ENCODE measurements around the gene FCHO1. TPM values are rescaled to one million over a fixed set of nuclear protein-coding genes. Genes with fewer than 3 reads are reported as not detected.

Gene FCHO1
- total RNA-seq, 1 experiment from 2014 or later = 0.39 TPM

DNA sequence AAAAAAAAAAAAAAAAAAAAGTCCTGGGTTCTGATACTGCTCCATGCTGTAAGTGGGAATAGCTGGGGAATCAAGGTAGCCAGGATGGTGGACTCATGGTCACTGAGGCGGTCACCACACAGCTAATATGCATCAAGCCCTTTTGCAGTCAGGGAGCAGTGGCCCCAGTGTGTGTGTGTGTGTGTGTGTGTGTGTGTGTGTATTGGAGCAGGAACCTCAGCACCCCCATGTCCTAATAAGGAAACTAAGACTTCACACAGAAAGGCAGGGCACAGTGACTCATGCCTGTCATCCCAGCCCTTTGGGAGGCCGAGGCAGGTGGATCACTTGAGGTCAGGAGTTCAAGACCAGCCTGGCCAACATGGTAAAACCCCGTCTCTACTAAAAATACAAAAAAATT is 55.7 kb downstream of the FCHO1 start:
- H3K9me3 Mint-ChIP-seq (ENCODE audit: unreplicated experiment) = no peaks in the 10 kb centered on the region
- DNase-seq = no peak
- TF ChIP-seq, protein P1, sequence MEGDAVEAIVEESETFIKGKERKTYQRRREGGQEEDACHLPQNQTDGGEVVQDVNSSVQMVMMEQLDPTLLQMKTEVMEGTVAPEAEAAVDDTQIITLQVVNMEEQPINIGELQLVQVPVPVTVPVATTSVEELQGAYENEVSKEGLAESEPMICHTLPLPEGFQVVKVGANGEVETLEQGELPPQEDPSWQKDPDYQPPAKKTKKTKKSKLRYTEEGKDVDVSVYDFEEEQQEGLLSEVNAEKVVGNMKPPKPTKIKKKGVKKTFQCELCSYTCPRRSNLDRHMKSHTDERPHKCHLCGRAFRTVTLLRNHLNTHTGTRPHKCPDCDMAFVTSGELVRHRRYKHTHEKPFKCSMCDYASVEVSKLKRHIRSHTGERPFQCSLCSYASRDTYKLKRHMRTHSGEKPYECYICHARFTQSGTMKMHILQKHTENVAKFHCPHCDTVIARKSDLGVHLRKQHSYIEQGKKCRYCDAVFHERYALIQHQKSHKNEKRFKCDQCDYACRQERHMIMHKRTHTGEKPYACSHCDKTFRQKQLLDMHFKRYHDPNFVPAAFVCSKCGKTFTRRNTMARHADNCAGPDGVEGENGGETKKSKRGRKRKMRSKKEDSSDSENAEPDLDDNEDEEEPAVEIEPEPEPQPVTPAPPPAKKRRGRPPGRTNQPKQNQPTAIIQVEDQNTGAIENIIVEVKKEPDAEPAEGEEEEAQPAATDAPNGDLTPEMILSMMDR (IDR thresholded peaks at IDR 0.05; ENCODE audit: insufficient read depth in 1 of 2, low read depth in 1 of 2, low read length in 1 of 2, severe bottlenecking in 1 of 2, unreplicated experiment in 1 of 2) = no peak
- ChIA-PET CTCF (interaction anchor here (0.6 kb wide), 1 partner anchor 27 kb away, joined by 3 read pairs; no protein-coding TSS in a partner anchor), POLR2A (no interaction called here)
- no peak overlapping the region for H3K4me3 ChIP-seq (ENCODE audit: low read depth, low read length)
- no peaks in the 10 kb centered on the region for H3K4me1 Mint-ChIP-seq (ENCODE audit: low read depth, unreplicated experiment)
- intact Hi-C loops (cut with micrococcal nuclease; ENCODE audit: unreplicated experiment) = no loop called here
- H3K4me3 Mint-ChIP-seq (ENCODE audit: unreplicated experiment) = no peak overlapping the region
- BruUV-seq (replicated peaks) = no TSS peak
- no peaks in the 10 kb centered on the region for H3K9me3 ChIP-seq
- no peaks in the 10 kb centered on the region for H3K4me1 ChIP-seq
- no peaks in the 10 kb centered on the region for H3K27me3 ChIP-seq (replicated peaks; ENCODE audit: control insufficient read depth, insufficient read depth, low read length)
- no peaks in the 10 kb centered on the region for H3K27me3 Mint-ChIP-seq (ENCODE audit: insufficient read depth, unreplicated experiment)
- no peaks in the 10 kb centered on the region for H3K36me3 ChIP-seq (ENCODE audit: control insufficient read depth, insufficient read depth, low read length)
- no peaks in the 10 kb centered on the region for H3K36me3 Mint-ChIP-seq (ENCODE audit: insufficient read depth, unreplicated experiment)
- no peak overlapping the region for H3K27ac Mint-ChIP-seq (ENCODE audit: unreplicated experiment)

DNA sequence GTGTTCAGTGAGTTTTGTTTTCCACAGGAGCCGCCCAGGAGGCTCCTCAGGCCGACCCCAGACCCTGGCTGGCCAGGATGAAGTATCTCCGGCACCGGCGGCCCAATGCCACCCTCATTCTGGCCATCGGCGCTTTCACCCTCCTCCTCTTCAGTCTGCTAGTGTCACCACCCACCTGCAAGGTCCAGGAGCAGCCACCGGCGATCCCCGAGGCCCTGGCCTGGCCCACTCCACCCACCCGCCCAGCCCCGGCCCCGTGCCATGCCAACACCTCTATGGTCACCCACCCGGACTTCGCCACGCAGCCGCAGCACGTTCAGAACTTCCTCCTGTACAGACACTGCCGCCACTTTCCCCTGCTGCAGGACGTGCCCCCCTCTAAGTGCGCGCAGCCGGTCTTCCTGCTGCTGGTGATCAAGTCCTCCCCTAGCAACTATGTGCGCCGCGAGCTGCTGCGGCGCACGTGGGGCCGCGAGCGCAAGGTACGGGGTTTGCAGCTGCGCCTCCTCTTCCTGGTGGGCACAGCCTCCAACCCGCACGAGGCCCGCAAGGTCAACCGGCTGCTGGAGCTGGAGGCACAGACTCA is 56.5 kb downstream of the FCHO1 start:
- Histone ChIP-seq H3K36me3 (ENCODE audit: control insufficient read depth, insufficient read depth, low read length) (no peaks in the 10 kb centered on the region), H3K27me3 (replicated peaks; ENCODE audit: control insufficient read depth, insufficient read depth, low read length) (no peaks in the 10 kb centered on the region), H3K4me3 (ENCODE audit: low read depth, low read length) (no peak overlapping the region), H3K9me3 (no peaks in the 10 kb centered on the region), H3K4me1 (no peaks in the 10 kb centered on the region)
- ChIA-PET POLR2A (no interaction called here), CTCF (no interaction called here)
- intact Hi-C loops (cut with micrococcal nuclease; ENCODE audit: unreplicated experiment) = no loop called here
- Mint-ChIP-seq H3K4me1 (ENCODE audit: low read depth, unreplicated experiment) (no peaks in the 10 kb centered on the region), H3K27ac (ENCODE audit: unreplicated experiment) (no peak overlapping the region), H3K27me3 (ENCODE audit: insufficient read depth, unreplicated experiment) (no peaks in the 10 kb centered on the region), H3K36me3 (ENCODE audit: insufficient read depth, unreplicated experiment) (no peaks in the 10 kb centered on the region), H3K4me3 (ENCODE audit: unreplicated experiment) (no peak overlapping the region), H3K9me3 (ENCODE audit: unreplicated experiment) (no peaks in the 10 kb centered on the region)
- TF ChIP-seq, protein P1 (IDR thresholded peaks at IDR 0.05; ENCODE audit: insufficient read depth in 1 of 2, low read depth in 1 of 2, low read length in 1 of 2, severe bottlenecking in 1 of 2, unreplicated experiment in 1 of 2) = no peak
- BruUV-seq (replicated peaks) = no TSS peak
- no peak for DNase-seq

DNA sequence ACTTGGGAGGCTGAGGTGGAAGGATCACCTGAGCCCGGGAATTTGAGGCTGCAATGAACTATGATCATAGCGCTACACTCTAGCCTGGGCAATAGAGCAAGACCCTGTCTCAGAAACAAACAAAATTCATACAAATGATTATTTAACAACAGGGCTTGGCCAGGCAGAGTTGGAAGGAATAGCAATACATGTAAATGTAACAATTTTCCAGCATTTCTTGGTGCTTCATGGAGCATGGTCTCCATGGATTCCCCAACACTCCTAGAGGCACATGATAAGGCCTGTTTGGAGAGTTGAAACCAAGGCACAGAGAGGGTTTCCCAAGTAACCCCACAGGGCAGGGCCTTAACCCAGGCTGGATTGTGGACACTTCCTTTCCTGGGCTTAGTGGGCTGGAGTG is 59.8 kb downstream of the FCHO1 start:
- TF ChIP-seq, protein P1 (IDR thresholded peaks at IDR 0.05; ENCODE audit: insufficient read depth in 1 of 2, low read depth in 1 of 2, low read length in 1 of 2, severe bottlenecking in 1 of 2, unreplicated experiment in 1 of 2) = no peak
- no peaks in the 10 kb centered on the region for H3K9me3 ChIP-seq
- H3K27me3 Mint-ChIP-seq (ENCODE audit: insufficient read depth, unreplicated experiment) = peaks cover 2% of the 10 kb centered on the region
- ChIA-PET POLR2A (no interaction called here), CTCF (no interaction called here)
- DNase-seq = no peak
- BruUV-seq (replicated peaks) = no TSS peak
- no peaks in the 10 kb centered on the region for H3K4me1 Mint-ChIP-seq (ENCODE audit: low read depth, unreplicated experiment)
- H3K36me3 ChIP-seq (ENCODE audit: control insufficient read depth, insufficient read depth, low read length) = no peaks in the 10 kb centered on the region
- no peaks in the 10 kb centered on the region for H3K9me3 Mint-ChIP-seq (ENCODE audit: unreplicated experiment)
- H3K4me1 ChIP-seq = no peaks in the 10 kb centered on the region
- H3K27me3 ChIP-seq (replicated peaks; ENCODE audit: control insufficient read depth, insufficient read depth, low read length) = no peaks in the 10 kb centered on the region
- H3K36me3 Mint-ChIP-seq (ENCODE audit: insufficient read depth, unreplicated experiment) = no peaks in the 10 kb centered on the region
- intact Hi-C loops (cut with micrococcal nuclease; ENCODE audit: unreplicated experiment) = no loop called here
- H3K27ac Mint-ChIP-seq (ENCODE audit: unreplicated experiment) = no peak overlapping the region
- H3K4me3 ChIP-seq (ENCODE audit: low read depth, low read length) = no peak overlapping the region
- no peak overlapping the region for H3K4me3 Mint-ChIP-seq (ENCODE audit: unreplicated experiment)

Measured in Caco-2 (cell line).